Breast epithelium (tissue), 4 donors: ENCODE measurements around the gene PP2D1. TPM values are rescaled to one million over a fixed set of nuclear protein-coding genes. Genes with fewer than 3 reads are reported as not detected.

ENCODE experiments used
- DNase-seq, 2 donors: peaks; one replicate each; pipeline ENCODE4 v3.0.0-alpha.2; 2019; ENCODE audit warnings: low spot score in 2 of 2
- H3K27ac ChIP-seq, 2 donors: fragments of 200-600 bp; sonication (generic) in 1 of 2; one replicate each; pipeline ENCODE4 v1.5.1; 2016 to 2019; ENCODE audit warnings: mild to moderate bottlenecking in 1 of 2
- H3K27me3 ChIP-seq, 2 donors: fragments of 200-600 bp; sonication (generic) in 1 of 2; one replicate each; pipeline versions ENCODE4 v1.5.1 to v1.6.0; 2017 to 2019; ENCODE audit warnings: control low read depth in 1 of 2, mild to moderate bottlenecking in 1 of 2
- H3K36me3 ChIP-seq: fragments of 200-600 bp; one replicate; pipeline ENCODE4 v1.5.1; 2019
- H3K4me1 ChIP-seq, 2 donors: fragments of 200-600 bp; sonication (generic); one replicate each; pipeline ENCODE4 v1.5.1; 2016 to 2019; ENCODE audit warnings: control low read depth in 1 of 2
- H3K4me3 ChIP-seq, 3 donors: fragments of 200-600 bp; sonication (generic); 1 replicate in 2 of 3; 2 replicates in 1 of 3; pipeline ENCODE4 v1.5.1; 2016 to 2019; ENCODE audit warnings: mild to moderate bottlenecking in 3 of 3, moderate library complexity in 2 of 3
- H3K9me3 ChIP-seq, 2 donors: fragments of 200-600 bp; sonication (generic) in 1 of 2; one replicate each; pipeline ENCODE4 v1.5.1; 2016 to 2019; ENCODE audit warnings: control low read depth in 1 of 2
- CTCF ChIP-seq, 3 donors: fragments of 450-650 bp; IDR thresholded peaks; one replicate each; pipeline ENCODE4 v1.5.1; 2016 to 2017; ENCODE audit warnings: antibody characterized with exemption in 3 of 3, mild to moderate bottlenecking in 3 of 3, moderate library complexity in 3 of 3
- POLR2A ChIP-seq: fragments of 450-650 bp; IDR thresholded peaks from one replicate; pipeline ENCODE4 v1.6.1; 2016; ENCODE audit warnings: antibody characterized with exemption, mild to moderate bottlenecking, moderate library complexity
- POLR2AphosphoS5 ChIP-seq, 3 donors: sonication (generic); formaldehyde crosslinking; IDR thresholded peaks; one replicate each; pipeline ENCODE4 v1.6.1; 2017; ENCODE audit warnings: antibody characterized with exemption in 3 of 3
- intact Hi-C: fragments of 100-400 bp; cut with DNase I; formaldehyde crosslinking; loops from one replicate; pipeline ENCODE4 v1.15.1; 2023; ENCODE audit warnings: low total_unique reads
- total RNA-seq, 3 donors: library from RNA; depleted of rRNA; stranded (reverse); fragments of >200 nt; gene quantifications; one replicate each; pipeline ENCODE4 v1.1.0, GENCODE V29; 2016

Gene PP2D1
- total RNA-seq, 3 donors from 2014 or later = not detected

GRCh38 chr3:19940643-19941042 is 71.4 kb downstream of the PP2D1 start:
- intact Hi-C loops = no loop called here

GRCh38 chr3:19938295-19938627 is 73.8 kb downstream of the PP2D1 start:
- no peak for DNase-seq
- TF ChIP-seq POLR2A (no peak), CTCF (IDR thresholded peaks at IDR 0.05) (no peak), POLR2AphosphoS5 (IDR thresholded peaks at IDR 0.05) (no peak)
- intact Hi-C loops = no loop called here

More at GRCh38 chr3:19940643-19941042, 71.4 kb downstream of the PP2D1 start:
- H3K27ac ChIP-seq = no peak overlapping the region
- H3K4me1 ChIP-seq = no peaks in the 10 kb centered on the region
- no peaks in the 10 kb centered on the region for H3K9me3 ChIP-seq
- no peak for TF ChIP-seq POLR2A
- TF ChIP-seq CTCF (IDR thresholded peaks at IDR 0.05) = no peak
- no peak for TF ChIP-seq POLR2AphosphoS5 (IDR thresholded peaks at IDR 0.05)
- no peak for DNase-seq
- H3K27me3 ChIP-seq = no peaks in the 10 kb centered on the region
- no peaks in the 10 kb centered on the region for H3K36me3 ChIP-seq
- H3K4me3 ChIP-seq = no peak overlapping the region

GRCh38 chr3:19937459-19938294 is 74.4 kb downstream of the PP2D1 start:
- no peak overlapping the region for H3K4me3 ChIP-seq
- DNase-seq = no peak
- intact Hi-C loops = no loop called here
- H3K9me3 ChIP-seq = no peaks in the 10 kb centered on the region
- TF ChIP-seq CTCF (IDR thresholded peaks at IDR 0.05) = no peak
- TF ChIP-seq POLR2A = no peak
- TF ChIP-seq POLR2AphosphoS5 (IDR thresholded peaks at IDR 0.05) = no peak
- no peak overlapping the region for H3K27ac ChIP-seq
- H3K36me3 ChIP-seq = no peaks in the 10 kb centered on the region
- no peaks in the 10 kb centered on the region for H3K4me1 ChIP-seq
- peaks cover 0 to 5% of the 10 kb centered on the region in 2 donors for H3K27me3 ChIP-seq

More at GRCh38 chr3:19938295-19938627, 73.8 kb downstream of the PP2D1 start:
- Histone ChIP-seq H3K27ac (no peak overlapping the region), H3K4me1 (no peaks in the 10 kb centered on the region), H3K4me3 (no peak overlapping the region), H3K36me3 (no peaks in the 10 kb centered on the region), H3K9me3 (no peaks in the 10 kb centered on the region), H3K27me3 (peaks cover 0 to 5% of the 10 kb centered on the region in 2 donors)

Other genes with a start within 250 kb of the PP2D1 start
- gene EFHB, start 78.0 kb downstream of the PP2D1 start, total RNA-seq = 1 to 10 TPM in 2 of 3 donors, not detected in 1; 1.3 to 2.6 TPM
- gene RAB5A, start 65.2 kb downstream of the PP2D1 start, total RNA-seq = 10 to 100 TPM; 72.8 to 97.2 (median 82.9) TPM
- gene KAT2B, start 28.2 kb upstream of the PP2D1 start, total RNA-seq = 10 to 100 TPM; 22.6 to 34.7 (median 34.0) TPM
- gene SGO1, start 173.9 kb upstream of the PP2D1 start, total RNA-seq = 1 to 10 TPM in 1 of 3 donors, under 1 TPM in 1, not detected in 1; 0.80 to 1.5 TPM